GM12873 (cell line): ENCODE data around the gene ISLR.

Experiments
- CTCF ChIP-seq: IDR thresholded peaks from 2 replicates; pipeline ENCODE4 v1.5.1; 2012; ENCODE audit warnings: low read depth, mild to moderate bottlenecking, moderate library complexity, low read length, control low read depth; ENCODE audit not compliant: insufficient read depth; ENCODE audit errors: missing control alignments

Gene ISLR

DNA sequence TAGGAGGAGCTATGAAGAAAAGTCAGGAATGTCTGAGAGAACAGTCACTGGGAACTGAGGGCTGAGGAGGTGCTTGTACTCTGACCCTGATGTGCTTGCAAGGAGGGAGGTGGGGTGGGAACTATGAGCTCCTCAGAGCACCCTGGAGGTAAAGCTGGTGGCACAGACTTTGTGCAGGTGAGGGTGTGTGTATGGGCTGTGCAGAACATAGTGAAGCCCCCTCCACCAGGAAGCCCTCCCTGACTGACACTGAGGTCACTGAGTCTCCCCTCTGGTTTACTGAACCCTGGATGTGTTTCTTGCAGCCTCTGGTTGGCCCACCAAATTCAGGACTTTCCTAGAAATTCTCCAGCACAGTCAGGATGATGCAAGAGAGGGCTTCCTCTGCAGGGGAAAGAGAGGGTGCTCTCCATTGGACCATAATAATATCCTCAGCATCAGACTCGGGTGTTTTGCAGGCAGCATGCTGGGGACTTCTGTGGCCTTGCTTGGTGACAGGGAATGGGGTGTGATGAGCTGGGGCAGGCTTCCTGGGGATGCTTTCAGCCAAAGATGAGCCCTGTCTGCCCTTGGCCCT, 1.5 kb upstream of the ISLR start:
- TF ChIP-seq CTCF, result no peak

DNA sequence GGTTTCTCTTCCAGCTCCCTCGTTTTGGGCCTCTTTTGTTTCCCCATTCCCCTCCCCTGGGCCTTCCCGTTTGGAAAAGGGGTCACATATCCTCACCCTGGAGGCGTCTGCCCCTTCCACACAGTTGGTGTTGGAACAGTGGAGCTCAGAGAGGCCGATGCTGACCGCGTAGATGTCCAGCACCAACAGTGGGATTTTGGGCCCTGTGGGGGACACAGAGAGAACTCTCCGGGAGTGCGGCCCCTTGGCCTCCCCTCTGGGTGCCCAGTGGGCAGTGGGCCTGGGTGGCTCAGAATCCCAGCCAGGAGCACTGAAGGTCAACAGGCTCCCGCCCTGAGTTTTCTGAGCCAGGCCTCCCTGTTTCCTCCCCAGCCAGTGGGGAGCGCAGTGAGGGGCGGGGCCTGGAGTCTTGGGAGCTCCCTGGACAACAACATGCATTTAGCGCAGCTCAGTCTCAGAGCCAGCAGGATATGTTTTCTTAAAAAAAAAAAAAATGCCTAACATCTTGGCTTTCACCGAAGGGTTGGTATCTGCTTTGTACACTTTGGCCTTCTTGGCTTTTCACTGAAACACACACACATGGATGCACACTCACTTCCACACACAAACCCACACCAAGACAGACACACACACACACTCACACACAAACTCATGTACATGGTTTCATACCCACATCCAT, 670 bp upstream of the ISLR start:
- no peak for TF ChIP-seq CTCF

GRCh38 chr15:74174219-74174957, 878 bp downstream of the ISLR start:
- no peak for TF ChIP-seq CTCF

DNA sequence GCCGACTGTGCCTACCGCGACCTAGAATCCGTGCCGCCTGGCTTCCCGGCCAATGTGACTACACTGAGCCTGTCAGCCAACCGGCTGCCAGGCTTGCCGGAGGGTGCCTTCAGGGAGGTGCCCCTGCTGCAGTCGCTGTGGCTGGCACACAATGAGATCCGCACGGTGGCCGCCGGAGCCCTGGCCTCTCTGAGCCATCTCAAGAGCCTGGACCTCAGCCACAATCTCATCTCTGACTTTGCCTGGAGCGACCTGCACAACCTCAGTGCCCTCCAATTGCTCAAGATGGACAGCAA, 1.4 kb downstream of the ISLR start:
- TF ChIP-seq CTCF, result no peak

DNA sequence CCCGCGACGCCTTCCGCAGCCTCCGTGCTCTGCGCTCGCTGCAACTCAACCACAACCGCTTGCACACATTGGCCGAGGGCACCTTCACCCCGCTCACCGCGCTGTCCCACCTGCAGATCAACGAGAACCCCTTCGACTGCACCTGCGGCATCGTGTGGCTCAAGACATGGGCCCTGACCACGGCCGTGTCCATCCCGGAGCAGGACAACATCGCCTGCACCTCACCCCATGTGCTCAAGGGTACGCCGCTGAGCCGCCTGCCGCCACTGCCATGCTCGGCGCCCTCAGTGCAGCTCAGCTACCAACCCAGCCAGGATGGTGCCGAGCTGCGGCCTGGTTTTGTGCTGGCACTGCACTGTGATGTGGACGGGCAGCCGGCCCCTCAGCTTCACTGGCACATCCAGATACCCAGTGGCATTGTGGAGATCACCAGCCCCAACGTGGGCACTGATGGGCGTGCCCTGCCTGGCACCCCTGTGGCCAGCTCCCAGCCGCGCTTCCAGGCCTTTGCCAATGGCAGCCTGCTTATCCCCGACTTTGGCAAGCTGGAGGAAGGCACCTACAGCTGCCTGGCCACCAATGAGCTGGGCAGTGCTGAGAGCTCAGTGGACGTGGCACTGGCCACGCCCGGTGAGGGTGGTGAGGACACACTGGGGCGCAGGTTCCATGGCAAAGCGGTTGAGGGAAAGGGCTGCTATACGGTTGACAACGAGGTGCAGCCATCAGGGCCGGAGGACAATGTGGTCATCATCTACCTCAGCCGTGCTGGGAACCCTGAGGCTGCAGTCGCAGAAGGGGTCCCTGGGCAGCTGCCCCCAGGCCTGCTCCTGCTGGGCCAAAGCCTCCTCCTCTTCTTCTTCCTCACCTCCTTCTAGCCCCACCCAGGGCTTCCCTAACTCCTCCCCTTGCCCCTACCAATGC, 2.0 kb downstream of the ISLR start:
- no peak for TF ChIP-seq CTCF

DNA sequence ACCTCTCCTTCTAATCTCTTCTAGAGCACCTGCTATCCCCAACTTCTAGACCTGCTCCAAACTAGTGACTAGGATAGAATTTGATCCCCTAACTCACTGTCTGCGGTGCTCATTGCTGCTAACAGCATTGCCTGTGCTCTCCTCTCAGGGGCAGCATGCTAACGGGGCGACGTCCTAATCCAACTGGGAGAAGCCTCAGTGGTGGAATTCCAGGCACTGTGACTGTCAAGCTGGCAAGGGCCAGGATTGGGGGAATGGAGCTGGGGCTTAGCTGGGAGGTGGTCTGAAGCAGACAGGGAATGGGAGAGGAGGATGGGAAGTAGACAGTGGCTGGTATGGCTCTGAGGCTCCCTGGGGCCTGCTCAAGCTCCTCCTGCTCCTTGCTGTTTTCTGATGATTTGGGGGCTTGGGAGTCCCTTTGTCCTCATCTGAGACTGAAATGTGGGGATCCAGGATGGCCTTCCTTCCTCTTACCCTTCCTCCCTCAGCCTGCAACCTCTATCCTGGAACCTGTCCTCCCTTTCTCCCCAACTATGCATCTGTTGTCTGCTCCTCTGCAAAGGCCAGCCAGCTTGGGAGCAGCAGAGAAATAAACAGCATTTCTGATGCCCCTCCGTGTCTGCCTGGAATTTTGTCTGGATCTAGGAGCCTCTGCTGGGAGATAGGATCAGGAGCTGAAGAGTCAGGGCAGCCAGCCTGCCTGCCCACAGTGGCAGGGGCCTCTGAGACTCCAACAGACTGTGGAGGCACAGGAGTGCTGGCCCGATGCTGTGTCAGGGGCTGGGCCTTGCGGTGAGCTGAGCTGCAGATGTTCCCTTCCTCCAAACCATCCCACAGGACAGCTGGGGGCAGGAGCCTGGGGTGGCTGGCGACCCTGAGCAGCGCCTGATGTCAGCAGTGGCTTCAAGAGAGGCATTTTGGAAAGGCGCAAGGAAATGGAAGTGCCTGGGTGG, 3.0 kb downstream of the ISLR start:
- TF ChIP-seq CTCF, result no peak
